HG03064 (cell line): Measurements from ENCODE around the gene DYNLT4.
"Not testable (repeated sequence)": the region's sequence is repeated elsewhere in the genome, so short reads cannot be mapped to it uniquely, and the experiment has no call there.

ENCODE experiments used
- ATAC-seq: cut with Tn5 transposase; IDR thresholded peaks from one replicate; pipeline ENCODE4 v1.9.1; 2021; ENCODE audit warnings: low read depth; ENCODE audit not compliant: unreplicated experiment

Gene DYNLT4

DNA sequence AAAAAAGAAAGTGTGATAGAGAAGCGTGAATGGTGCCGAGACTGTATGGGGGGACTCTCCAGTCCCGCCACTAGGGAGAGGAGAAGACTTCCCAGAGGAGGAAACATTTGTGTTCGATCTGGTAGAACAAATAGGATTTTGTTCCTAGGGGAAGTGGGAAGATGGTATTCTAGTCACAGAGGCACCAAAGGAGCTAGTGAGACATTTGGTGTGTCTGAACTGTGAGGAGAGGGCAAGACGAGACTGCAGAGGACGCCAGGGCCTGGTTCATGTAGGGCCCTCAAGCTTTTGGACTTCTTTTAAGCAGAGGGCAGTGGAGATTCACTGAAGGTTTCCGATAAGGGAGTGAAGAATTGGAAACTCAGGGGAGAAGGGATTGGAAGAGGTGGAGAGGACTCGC lies 4.1 kb upstream of the DYNLT4 start:
- no peak for ATAC-seq

GRCh38 chr1:44810762-44811105 lies 3.6 kb upstream of the DYNLT4 start:
- ATAC-seq = not testable (repeated sequence)

GRCh38 chr1:44810101-44810761 lies 3.1 kb upstream of the DYNLT4 start:
- ATAC-seq = no peak

DNA sequence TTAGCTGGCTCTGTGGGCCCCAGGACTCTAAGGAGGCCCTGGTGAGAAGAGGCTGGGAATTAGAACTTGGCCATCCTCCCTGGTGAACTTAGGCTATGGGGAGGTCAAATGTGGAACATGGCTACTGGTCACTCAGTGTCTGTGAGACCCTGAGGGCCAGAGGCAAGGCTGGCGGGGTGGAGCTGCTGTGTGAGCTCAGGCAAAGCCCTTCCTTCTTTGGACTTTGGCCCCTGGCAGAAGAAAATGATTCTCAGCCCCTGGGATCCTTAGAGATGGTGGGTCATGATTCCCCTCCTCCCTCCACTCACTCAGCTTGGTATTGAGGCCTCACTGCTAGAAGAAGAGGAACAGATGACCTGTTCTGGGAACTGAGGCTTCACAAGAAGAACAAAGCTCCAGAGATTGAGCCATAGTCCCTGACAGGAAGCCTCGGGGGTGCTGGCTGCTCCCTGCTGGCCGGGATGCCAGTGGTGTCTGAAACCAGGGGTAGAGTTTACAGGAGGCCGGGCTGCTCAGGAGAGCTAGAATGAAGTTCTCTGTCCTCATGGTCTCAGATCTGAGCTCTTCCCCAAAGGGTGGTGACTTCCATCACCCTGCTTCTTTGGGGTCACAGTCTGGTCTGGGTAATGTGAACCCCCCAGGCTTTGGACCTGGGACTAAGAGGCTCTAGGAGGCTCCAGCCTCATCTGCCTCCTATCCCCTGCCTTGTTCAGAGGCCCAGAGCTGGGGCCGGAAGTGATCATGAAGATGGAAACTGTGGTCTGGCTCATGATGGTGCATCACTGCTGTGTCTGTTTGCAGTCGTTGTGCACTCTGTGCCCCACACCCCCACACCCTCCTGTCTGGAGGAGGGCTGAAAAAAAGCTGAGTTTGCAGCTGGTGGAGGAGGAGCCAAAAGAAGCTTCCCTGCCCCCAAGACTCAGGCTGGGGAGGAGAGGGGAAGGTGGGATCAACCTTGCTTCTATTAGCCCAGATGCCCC lies 2.1 kb upstream of the DYNLT4 start:
- ATAC-seq = peak; percentile 38

- ATAC-seq = no peak
Observed at GRCh38 chr1:44808063-44808937, 1.1 kb upstream of the DYNLT4 start, which contains the start of gene BTBD19. Gene BTBD19, plus strand, starts transcription at chr1:44808523. Its CDS starts 298 bp downstream, at chr1:44808821.

DNA sequence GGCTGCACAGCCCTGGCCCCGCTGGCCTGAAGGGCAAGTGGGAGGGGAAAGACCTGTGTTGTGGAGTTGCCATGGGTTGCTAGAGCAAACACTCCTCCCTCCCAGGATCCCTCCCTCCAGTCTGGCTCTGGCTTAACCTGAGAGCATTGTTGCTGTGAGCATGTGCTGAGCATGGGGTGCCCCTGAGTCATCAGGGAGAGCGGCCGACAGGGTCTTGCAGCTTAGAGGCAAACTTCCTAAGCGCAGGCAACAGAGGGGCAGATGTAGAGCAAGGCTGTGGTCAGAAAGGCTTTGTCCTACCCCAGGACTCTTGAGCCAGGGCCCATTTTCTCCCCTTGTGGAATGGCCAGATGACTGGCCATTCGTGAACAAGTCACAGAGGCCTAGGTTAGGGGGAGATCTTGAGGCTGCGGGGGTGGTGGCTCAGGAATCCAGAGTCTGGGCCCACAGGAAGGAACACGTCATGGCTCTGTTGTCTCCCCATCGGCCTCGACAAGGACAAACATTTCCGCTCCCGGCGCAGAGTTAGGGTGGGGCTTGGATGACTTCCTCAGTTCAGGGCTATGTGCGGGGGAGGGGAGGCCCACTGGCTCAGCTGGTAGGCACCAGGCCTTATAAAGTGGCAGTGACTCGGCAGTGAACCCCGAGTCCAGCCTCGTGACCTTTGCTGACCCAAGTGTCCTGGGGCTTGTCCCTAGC lies 362 bp upstream of the DYNLT4 start:
- ATAC-seq = no peak

- ATAC-seq = no peak
Observed at GRCh38 chr1:44806025-44806703, 987 bp downstream of the DYNLT4 start.

DNA sequence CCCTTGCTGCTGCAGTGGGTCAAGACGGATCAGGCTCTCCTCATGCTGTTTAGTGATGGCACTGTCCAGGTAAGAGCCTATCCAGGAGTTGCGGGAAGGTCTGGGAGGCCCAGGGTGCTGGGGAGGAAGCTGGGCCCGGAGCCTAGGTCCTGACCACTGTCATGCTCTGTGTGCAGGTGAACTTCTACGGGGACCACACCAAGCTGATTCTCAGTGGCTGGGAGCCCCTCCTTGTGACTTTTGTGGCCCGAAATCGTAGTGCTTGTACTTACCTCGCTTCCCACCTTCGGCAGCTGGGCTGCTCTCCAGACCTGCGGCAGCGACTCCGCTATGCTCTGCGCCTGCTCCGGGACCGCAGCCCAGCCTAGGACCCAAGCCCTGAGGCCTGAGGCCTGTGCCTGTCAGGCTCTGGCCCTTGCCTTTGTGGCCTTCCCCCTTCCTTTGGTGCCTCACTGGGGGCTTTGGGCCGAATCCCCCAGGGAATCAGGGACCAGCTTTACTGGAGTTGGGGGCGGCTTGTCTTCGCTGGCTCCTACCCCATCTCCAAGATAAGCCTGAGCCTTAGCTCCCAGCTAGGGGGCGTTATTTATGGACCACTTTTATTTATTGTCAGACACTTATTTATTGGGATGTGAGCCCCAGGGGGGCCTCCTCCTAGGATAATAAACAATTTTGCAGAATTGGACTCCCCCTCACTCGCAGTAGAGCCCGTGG lies 1.7 kb downstream of the DYNLT4 start:
- no peak for ATAC-seq

GRCh38 chr1:44803312-44804095 lies 3.6 kb downstream of the DYNLT4 start:
- no peak for ATAC-seq

- no peak for ATAC-seq
Observed at GRCh38 chr1:44803062-44803311, 4.2 kb downstream of the DYNLT4 start.

GRCh38 chr1:44802306-44803061 lies 4.7 kb downstream of the DYNLT4 start:
- no peak for ATAC-seq

- no peak for ATAC-seq
Observed at GRCh38 chr1:44801491-44802305, 5.5 kb downstream of the DYNLT4 start.

DNA sequence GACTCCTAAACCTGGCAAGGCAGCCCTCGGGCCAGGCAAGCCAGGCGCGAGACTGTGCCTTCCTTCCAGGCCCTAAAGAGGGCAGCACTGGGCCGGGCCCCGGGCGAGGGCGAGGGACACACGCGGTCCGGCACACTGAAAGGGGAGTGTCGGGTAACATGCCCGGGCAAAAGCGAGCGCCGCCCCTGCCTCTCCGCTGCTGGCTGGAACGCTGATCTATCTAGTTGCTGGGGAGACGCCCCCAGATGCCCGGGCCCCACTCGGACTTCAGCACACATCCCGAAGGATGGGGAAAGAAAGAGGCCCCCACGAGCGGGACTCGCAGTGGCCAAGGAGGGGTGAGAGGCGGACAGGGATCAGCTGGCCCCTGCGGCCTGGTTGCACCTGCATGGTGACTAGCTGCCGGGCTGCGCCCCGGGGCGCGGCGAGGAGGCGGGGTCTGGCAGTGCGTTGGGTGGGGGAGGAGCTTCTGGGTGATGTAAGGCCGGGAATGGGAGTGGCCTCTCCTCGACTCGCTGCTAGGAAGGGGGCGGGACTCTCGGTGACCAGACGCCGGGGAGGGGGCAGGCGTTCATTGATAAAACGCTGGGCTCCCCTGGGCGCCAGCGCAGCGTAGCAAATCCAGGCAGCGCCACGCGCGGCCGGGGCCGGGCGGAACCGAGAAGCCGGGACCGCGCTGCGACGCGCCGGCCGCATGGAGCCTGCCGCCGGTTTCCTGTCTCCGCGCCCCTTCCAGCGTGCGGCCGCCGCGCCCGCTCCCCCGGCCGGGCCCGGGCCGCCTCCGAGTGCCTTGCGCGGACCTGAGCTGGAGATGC lies 7.2 kb downstream of the DYNLT4 start, which contains the start of gene PLK3:
Gene PLK3, plus strand, starts transcription at position 608 of the 815 bp plus-strand sequence. Its CDS starts 87 bp downstream, at position 695.
- peak; percentile 82 for ATAC-seq

GRCh38 chr1:44798481-44799365 lies 8.4 kb downstream of the DYNLT4 start:
- ATAC-seq = no peak

DNA sequence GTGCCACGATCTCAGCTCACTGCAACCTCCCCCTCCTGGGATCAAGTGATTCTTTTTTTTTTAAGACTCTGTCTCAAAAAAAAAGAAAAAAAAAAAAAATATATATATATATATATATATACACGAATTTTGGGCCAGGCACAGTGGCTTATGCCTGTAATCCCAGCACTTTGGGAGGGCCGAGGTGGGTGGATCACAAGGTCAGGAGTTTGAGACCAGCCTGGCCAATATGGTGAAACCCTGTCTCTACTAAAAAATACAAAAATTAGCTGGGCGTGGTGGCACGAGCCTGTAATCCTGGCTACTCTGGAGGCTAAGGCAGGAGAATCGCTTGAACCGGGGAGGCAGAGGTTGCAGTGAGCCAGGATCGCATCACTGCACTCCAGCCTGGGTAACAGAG lies 9.3 kb downstream of the DYNLT4 start:
- ATAC-seq = not testable (repeated sequence)
